Skin of body (tissue), 2 donors: ENCODE measurements around the gene HIRIP3. TPM values are rescaled to one million over a fixed set of nuclear protein-coding genes. Genes with fewer than 3 reads are reported as not detected.
"Not testable (repeated sequence)": the region's sequence is repeated elsewhere in the genome, so short reads cannot be mapped to it uniquely, and the experiment has no call there.

Experiments
- DNase-seq: peaks from one replicate; lab custom pipeline; 2025; lab: John Stamatoyannopoulos, UW
- total RNA-seq: library from RNA; depleted of rRNA; stranded (reverse); fragments of >200 nt; gene quantifications from one replicate; pipeline ENCODE4 v1.2.3, GENCODE V29; 2014

The HIRIP3 gene
- total RNA-seq, 1 donor from 2014 or later: 11.4 TPM

- DNase-seq: no peak
Measured at GRCh38 chr16:29961127-29961478, 34.3 kb downstream of the HIRIP3 start.

- DNase-seq: not testable (repeated sequence)
Measured at GRCh38 chr16:29959821-29960220, 35.6 kb downstream of the HIRIP3 start.

GRCh38 chr16:29959293-29959692 is 36.1 kb downstream of the HIRIP3 start:
- no peak for DNase-seq

- no peak for DNase-seq
Measured at GRCh38 chr16:29958756-29959155, 36.7 kb downstream of the HIRIP3 start.

- DNase-seq: no peak
Measured at GRCh38 chr16:29951625-29952365, 43.6 kb downstream of the HIRIP3 start.

GRCh38 chr16:29950806-29951461 is 44.5 kb downstream of the HIRIP3 start:
- no peak for DNase-seq

GRCh38 chr16:29947897-29948296 is 47.5 kb downstream of the HIRIP3 start:
- no peak for DNase-seq

GRCh38 chr16:29943846-29944799 is 51.3 kb downstream of the HIRIP3 start:
- DNase-seq: peak; percentile 30

Other genes starting within 250 kb of the HIRIP3 start
- 0.99 TPM for gene C16orf54, start 249.6 kb downstream of the HIRIP3 start, total RNA-seq
- not detected for gene ZG16, start 217.4 kb downstream of the HIRIP3 start, total RNA-seq
- 40.7 TPM for gene KIF22, start 204.9 kb downstream of the HIRIP3 start, total RNA-seq
- 93.1 TPM for gene MAZ, start 189.1 kb downstream of the HIRIP3 start, total RNA-seq
- 3.6 TPM for gene PRRT2, start 183.4 kb downstream of the HIRIP3 start, total RNA-seq
- gene PAGR1, start 179.5 kb downstream of the HIRIP3 start, total RNA-seq: 19.3 TPM
- gene MVP, start 175.2 kb downstream of the HIRIP3 start, total RNA-seq: 24.9 TPM
- gene CDIPT, start 132.4 kb downstream of the HIRIP3 start, total RNA-seq: 31.1 TPM
- gene SEZ6L2, start 96.1 kb downstream of the HIRIP3 start, total RNA-seq: 2.9 TPM
- 0.39 TPM for gene ASPHD1, start 95.1 kb downstream of the HIRIP3 start, total RNA-seq
- 6.9 TPM for gene KCTD13, start 69.4 kb downstream of the HIRIP3 start, total RNA-seq
- 30.3 TPM for gene TMEM219, start 33.5 kb downstream of the HIRIP3 start, total RNA-seq
- gene TAOK2, start 21.7 kb downstream of the HIRIP3 start, total RNA-seq: 24.5 TPM
- gene INO80E, start 624 bp upstream of the HIRIP3 start, total RNA-seq: 22.3 TPM
- gene DOC2A, start 15.4 kb upstream of the HIRIP3 start, total RNA-seq: 1.5 TPM
- not detected for gene C16orf92, start 27.6 kb upstream of the HIRIP3 start, total RNA-seq
- not detected for gene TLCD3B, start 35.7 kb upstream of the HIRIP3 start, total RNA-seq
- 345 TPM for gene ALDOA, start 70.1 kb upstream of the HIRIP3 start, total RNA-seq
- gene PPP4C, start 80.4 kb upstream of the HIRIP3 start, total RNA-seq: 53.1 TPM
- gene TBX6, start 96.3 kb upstream of the HIRIP3 start, total RNA-seq: 0.20 TPM
- 22.4 TPM for gene YPEL3, start 100.6 kb upstream of the HIRIP3 start, total RNA-seq
- gene GDPD3, start 117.9 kb upstream of the HIRIP3 start, total RNA-seq: 4.6 TPM
- 13.3 TPM for gene MAPK3, start 127.6 kb upstream of the HIRIP3 start, total RNA-seq
- gene CORO1A, start 188.0 kb upstream of the HIRIP3 start, total RNA-seq: 16.0 TPM
- 6.1 TPM for gene BOLA2B, start 198.0 kb upstream of the HIRIP3 start, total RNA-seq
- 7.3 TPM for gene SLX1A, start 198.3 kb upstream of the HIRIP3 start, total RNA-seq
- gene SULT1A3, start 203.6 kb upstream of the HIRIP3 start, total RNA-seq: 3.1 TPM